ENCODE measurements around the gene PSMB5.

Gene PSMB5

DNA sequence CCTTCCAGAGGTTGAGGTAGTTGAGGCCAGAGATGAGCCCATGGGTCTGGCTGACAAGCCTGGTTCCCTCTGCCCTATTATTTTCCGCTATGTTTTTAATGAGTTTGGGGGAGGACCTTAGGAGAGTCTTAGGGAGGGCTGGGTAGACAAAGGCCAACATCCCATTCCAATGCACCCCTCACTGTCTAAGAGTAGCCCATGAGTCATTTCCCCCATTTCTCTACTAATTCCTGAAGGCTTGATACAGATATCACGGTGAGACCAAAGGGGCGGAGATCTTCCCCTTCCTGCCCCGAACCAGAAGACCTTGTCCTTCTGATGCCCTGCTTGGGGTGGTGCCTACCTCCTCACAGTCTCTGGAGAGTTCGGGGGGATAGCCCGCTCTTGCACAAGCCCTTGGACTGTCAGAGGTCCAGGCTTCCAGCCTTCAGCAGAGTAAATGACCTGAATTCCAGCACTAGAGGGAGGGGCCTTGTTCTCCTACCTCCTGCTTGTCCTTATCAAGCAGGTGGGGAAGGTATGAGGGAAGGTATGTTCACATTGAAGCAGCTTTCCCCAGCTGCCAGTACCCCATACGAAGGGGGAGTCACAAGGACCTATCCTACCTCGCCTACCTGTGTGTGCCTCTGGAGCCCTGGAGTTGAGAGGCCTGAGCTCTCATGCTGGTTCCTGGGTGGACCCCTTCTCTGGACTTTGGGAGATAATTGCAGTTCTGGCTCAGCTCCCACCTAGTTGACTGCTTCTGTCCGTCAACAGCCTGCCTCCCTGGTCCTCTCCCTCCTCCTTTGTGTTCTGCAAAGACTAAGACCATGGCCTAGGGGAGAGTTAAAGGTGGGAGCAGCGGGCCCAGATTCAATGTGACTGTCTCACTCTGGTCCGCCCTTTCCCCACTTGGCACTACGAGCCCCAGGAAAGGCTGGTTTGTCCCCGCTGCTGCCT, 11.0 kb upstream of the PSMB5 start:
- ATAC-seq (replicated peaks; ENCODE audit: extremely low read depth, poor library complexity, severe bottlenecking) (no peak), DNase-seq (ENCODE audit: low spot score in 2 of 2) (no peak)
- no peaks in the 10 kb centered on the region for H3K27me3 Mint-ChIP-seq
- H3K9me3 Mint-ChIP-seq = no peaks in the 10 kb centered on the region
- H3K36me3 Mint-ChIP-seq (ENCODE audit: insufficient read depth) = no peaks in the 10 kb centered on the region
- no peaks in the 10 kb centered on the region for H3K4me1 Mint-ChIP-seq
- no peak overlapping the region for H3K4me3 Mint-ChIP-seq
- peak overlapping the region; percentile 67 for H3K27ac Mint-ChIP-seq (ENCODE audit: low read depth)

- Mint-ChIP-seq H3K4me3 (no peak overlapping the region), H3K27me3 (no peaks in the 10 kb centered on the region), H3K36me3 (ENCODE audit: insufficient read depth) (no peaks in the 10 kb centered on the region), H3K9me3 (no peaks in the 10 kb centered on the region), H3K27ac (ENCODE audit: low read depth) (no peak overlapping the region), H3K4me1 (no peaks in the 10 kb centered on the region)
- DNase-seq (ENCODE audit: low spot score in 2 of 2) = no peak
- ATAC-seq (replicated peaks; ENCODE audit: extremely low read depth, poor library complexity, severe bottlenecking) = no peak
Measured at GRCh38 chr14:23044840-23045239, 10.1 kb upstream of the PSMB5 start.

GRCh38 chr14:23043754-23044153, 9.1 kb upstream of the PSMB5 start:
- Mint-ChIP-seq H3K9me3 (no peaks in the 10 kb centered on the region), H3K27me3 (no peaks in the 10 kb centered on the region), H3K36me3 (ENCODE audit: insufficient read depth) (no peaks in the 10 kb centered on the region), H3K4me3 (no peak overlapping the region), H3K27ac (ENCODE audit: low read depth) (no peak overlapping the region), H3K4me1 (no peaks in the 10 kb centered on the region)
- no peak for DNase-seq (ENCODE audit: low spot score in 2 of 2)
- no peak for ATAC-seq (replicated peaks; ENCODE audit: extremely low read depth, poor library complexity, severe bottlenecking)

DNA sequence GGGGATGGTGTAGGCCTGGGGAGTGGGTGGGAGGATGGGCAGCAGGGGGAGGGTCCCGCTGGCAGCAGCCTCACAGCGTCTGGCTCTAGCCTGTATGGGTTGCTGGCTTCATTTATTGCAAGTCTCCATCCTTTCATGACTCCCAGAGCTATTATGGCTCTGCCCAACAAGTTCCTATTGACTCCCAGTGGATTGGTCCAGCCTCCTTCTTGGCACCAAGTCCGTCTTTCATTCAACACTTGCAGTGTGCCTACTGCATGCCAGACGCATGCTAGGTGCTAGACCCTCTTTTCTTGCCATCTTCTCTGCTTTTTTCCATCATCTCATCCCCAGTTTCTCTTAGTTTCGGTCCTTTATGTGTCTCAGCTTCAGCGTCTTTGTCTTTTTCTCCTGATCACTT, 8.4 kb upstream of the PSMB5 start:
- Mint-ChIP-seq H3K36me3 (ENCODE audit: insufficient read depth) (no peaks in the 10 kb centered on the region), H3K27me3 (no peaks in the 10 kb centered on the region), H3K4me1 (no peaks in the 10 kb centered on the region), H3K4me3 (no peak overlapping the region), H3K27ac (ENCODE audit: low read depth) (no peak overlapping the region), H3K9me3 (no peaks in the 10 kb centered on the region)
- DNase-seq (ENCODE audit: low spot score in 2 of 2) = no peak
- no peak for ATAC-seq (replicated peaks; ENCODE audit: extremely low read depth, poor library complexity, severe bottlenecking)

- Mint-ChIP-seq H3K27me3 (no peaks in the 10 kb centered on the region), H3K9me3 (no peaks in the 10 kb centered on the region), H3K4me3 (no peak within 1 kb of the TSS), H3K27ac (ENCODE audit: low read depth) (no peak within 1 kb of the TSS), H3K36me3 (ENCODE audit: insufficient read depth) (no peaks in the 10 kb centered on the region), H3K4me1 (no peaks in the 10 kb centered on the region)
- no peak for DNase-seq (ENCODE audit: low spot score in 2 of 2)
- ATAC-seq (replicated peaks; ENCODE audit: extremely low read depth, poor library complexity, severe bottlenecking) = no peak
Measured at GRCh38 chr14:23042162-23042965, 7.7 kb upstream of the PSMB5 start, which contains the start of gene PSMB11. TSS of gene PSMB11 (plus strand) at chr14:23042212. CDS start at chr14:23042226, 14 bp downstream.

GRCh38 chr14:23041729-23042128, 7.0 kb upstream of the PSMB5 start:
- Mint-ChIP-seq H3K36me3 (ENCODE audit: insufficient read depth) (no peaks in the 10 kb centered on the region), H3K9me3 (no peaks in the 10 kb centered on the region)
- ATAC-seq (replicated peaks; ENCODE audit: extremely low read depth, poor library complexity, severe bottlenecking) = no peak

DNA sequence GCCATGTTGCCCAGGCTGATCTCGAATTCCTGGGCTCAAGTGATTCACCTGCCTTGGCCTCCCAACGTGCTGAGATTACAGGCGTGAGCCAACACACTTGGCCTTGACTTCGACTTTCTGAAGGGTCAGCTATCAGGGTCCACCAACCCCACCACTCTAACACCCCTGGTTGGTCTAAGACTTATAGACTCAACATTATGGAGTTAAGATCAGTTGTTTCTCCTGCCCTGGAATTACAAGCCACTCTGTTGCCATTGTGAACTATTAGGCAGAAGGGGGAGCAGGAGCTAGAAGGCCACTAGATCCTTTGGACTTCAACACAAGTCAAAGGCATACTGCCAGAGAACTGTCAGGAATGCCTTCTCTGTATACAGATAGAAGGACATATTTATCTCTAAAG, 5.4 kb upstream of the PSMB5 start:
- peaks cover 8% of the 10 kb centered on the region for H3K4me1 Mint-ChIP-seq
- H3K27me3 Mint-ChIP-seq = no peaks in the 10 kb centered on the region
- DNase-seq (ENCODE audit: low spot score in 2 of 2) (no peak), ATAC-seq (replicated peaks; ENCODE audit: extremely low read depth, poor library complexity, severe bottlenecking) (no peak)
- H3K4me3 Mint-ChIP-seq = no peak overlapping the region
- H3K9me3 Mint-ChIP-seq = no peaks in the 10 kb centered on the region
- H3K27ac Mint-ChIP-seq (ENCODE audit: low read depth) = no peak overlapping the region
- H3K36me3 Mint-ChIP-seq (ENCODE audit: insufficient read depth) = no peaks in the 10 kb centered on the region

More at GRCh38 chr14:23041729-23042128, 7.0 kb upstream of the PSMB5 start:
- no peak overlapping the region for H3K4me3 Mint-ChIP-seq
- no peaks in the 10 kb centered on the region for H3K4me1 Mint-ChIP-seq
- DNase-seq (ENCODE audit: low spot score in 2 of 2) = no peak
- H3K27me3 Mint-ChIP-seq = no peaks in the 10 kb centered on the region
- no peak overlapping the region for H3K27ac Mint-ChIP-seq (ENCODE audit: low read depth)

DNA sequence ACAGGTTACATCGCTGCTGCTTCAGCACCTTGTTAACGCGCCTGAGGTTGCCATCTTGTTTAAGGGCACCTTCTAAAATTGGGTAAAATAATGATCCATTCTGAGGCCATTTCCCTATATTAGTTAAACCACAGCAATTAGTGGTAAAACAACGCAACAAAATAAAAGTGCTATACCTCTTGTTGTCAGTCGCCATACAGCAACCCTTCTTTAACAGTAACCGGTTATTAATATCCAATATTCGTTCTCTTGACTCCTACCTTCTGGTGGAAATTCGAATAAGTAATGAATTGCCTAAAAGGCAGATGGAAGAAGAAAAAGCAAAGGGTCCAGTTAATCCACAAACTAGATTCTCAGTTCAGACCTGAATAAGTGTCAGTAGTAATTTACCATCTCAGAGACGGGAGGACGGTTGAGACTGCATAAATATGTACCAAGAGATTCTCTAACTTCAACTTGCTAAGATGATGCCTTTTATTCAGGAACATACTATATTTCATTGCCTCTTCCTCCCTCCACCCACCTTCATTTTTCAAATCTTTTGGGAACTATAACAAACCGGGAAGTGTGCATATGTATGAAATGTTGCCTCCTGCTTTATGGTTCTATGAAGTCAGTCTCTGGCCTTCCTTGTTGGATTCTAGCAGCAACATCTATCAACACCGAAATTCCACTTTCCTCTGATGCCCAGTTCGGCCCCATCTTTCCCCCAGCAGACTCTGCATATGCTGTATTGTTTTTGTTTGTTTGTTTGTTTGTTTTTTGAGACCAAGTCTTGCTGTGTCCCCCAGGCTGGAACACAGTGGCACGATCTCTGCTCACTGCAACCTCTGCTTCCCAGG, 824 bp upstream of the PSMB5 start:
- H3K27ac Mint-ChIP-seq (ENCODE audit: low read depth) = peak overlapping the region; percentile 91
- ATAC-seq (replicated peaks; ENCODE audit: extremely low read depth, poor library complexity, severe bottlenecking) = no peak
- DNase-seq (ENCODE audit: low spot score in 2 of 2) = no peak
- peaks cover 22% of the 10 kb centered on the region for H3K36me3 Mint-ChIP-seq (ENCODE audit: insufficient read depth)
- H3K27me3 Mint-ChIP-seq = no peaks in the 10 kb centered on the region
- H3K4me1 Mint-ChIP-seq = peaks cover 29% of the 10 kb centered on the region
- no peaks in the 10 kb centered on the region for H3K9me3 Mint-ChIP-seq
- H3K4me3 Mint-ChIP-seq = peak overlapping the region; percentile 80

DNA sequence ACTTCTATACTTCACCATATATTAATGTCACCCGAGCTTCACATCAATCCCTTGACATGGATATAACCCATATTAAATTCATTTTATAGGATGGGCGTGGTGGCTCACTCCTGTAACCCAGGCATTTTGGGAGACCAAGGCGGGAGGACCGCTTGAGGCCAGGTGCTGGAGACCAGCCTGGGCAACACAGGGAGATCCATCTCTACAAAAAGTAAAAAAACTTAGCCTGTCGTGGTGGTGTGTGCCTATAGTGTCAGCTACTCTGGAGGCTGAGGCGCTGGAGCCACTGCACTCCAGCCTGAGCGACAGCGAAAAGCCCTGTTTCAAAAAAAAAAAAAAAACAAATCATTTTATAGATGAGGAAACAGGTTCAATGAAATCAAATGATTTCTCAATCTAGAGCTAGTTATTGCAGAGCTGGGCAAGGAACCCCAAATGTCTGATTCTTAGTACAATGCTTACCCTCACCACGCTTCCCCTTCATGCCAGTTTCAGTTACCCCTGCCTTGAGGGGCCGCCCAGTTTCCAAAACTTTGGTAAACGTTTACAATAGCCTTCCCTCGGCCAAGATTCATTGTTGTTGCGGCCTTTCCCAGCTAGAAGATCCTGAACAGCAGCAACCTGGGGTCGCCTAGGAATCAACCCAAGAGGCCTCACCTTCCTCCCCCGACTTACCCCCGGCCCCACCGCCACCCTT, 751 bp downstream of the PSMB5 start:
- Mint-ChIP-seq H3K27me3 (no peaks in the 10 kb centered on the region), H3K36me3 (ENCODE audit: insufficient read depth) (peaks cover 22% of the 10 kb centered on the region), H3K27ac (ENCODE audit: low read depth) (peak overlapping the region; percentile 91), H3K9me3 (no peaks in the 10 kb centered on the region), H3K4me1 (peaks cover 36% of the 10 kb centered on the region), H3K4me3 (peak overlapping the region; percentile 80)
- DNase-seq (ENCODE audit: low spot score in 2 of 2) = no peak
- ATAC-seq (replicated peaks; ENCODE audit: extremely low read depth, poor library complexity, severe bottlenecking) = no peak

- H3K4me1 Mint-ChIP-seq = peaks cover 41% of the 10 kb centered on the region
Measured at GRCh38 chr14:23033251-23033727, 1.4 kb downstream of the PSMB5 start.

GRCh38 chr14:23030936-23031335, 3.8 kb downstream of the PSMB5 start:
- no peak for ATAC-seq (replicated peaks; ENCODE audit: extremely low read depth, poor library complexity, severe bottlenecking)
- H3K36me3 Mint-ChIP-seq (ENCODE audit: insufficient read depth) = peaks cover 28% of the 10 kb centered on the region
- H3K9me3 Mint-ChIP-seq = no peaks in the 10 kb centered on the region
- H3K4me3 Mint-ChIP-seq = no peak overlapping the region
- no peak for DNase-seq (ENCODE audit: low spot score in 2 of 2)
- no peaks in the 10 kb centered on the region for H3K27me3 Mint-ChIP-seq
- peaks cover 45% of the 10 kb centered on the region for H3K4me1 Mint-ChIP-seq
- no peak overlapping the region for H3K27ac Mint-ChIP-seq (ENCODE audit: low read depth)

More at GRCh38 chr14:23033251-23033727, 1.4 kb downstream of the PSMB5 start:
- Mint-ChIP-seq H3K9me3 (no peaks in the 10 kb centered on the region), H3K36me3 (ENCODE audit: insufficient read depth) (peaks cover 22% of the 10 kb centered on the region), H3K27me3 (no peaks in the 10 kb centered on the region), H3K27ac (ENCODE audit: low read depth) (no peak overlapping the region), H3K4me3 (peak overlapping the region; percentile 80)
- ATAC-seq (replicated peaks; ENCODE audit: extremely low read depth, poor library complexity, severe bottlenecking) (no peak), DNase-seq (ENCODE audit: low spot score in 2 of 2) (no peak)
